GM19455 (cell line): ENCODE data around the gene MEST.
"Not testable (repeated sequence)": the region's sequence is repeated elsewhere in the genome, so short reads cannot be mapped to it uniquely, and the experiment has no call there.

Source experiments
- ATAC-seq: cut with Tn5 transposase; IDR thresholded peaks from one replicate; pipeline ENCODE4 v1.9.1; 2021; ENCODE audit not compliant: unreplicated experiment

Gene MEST

DNA sequence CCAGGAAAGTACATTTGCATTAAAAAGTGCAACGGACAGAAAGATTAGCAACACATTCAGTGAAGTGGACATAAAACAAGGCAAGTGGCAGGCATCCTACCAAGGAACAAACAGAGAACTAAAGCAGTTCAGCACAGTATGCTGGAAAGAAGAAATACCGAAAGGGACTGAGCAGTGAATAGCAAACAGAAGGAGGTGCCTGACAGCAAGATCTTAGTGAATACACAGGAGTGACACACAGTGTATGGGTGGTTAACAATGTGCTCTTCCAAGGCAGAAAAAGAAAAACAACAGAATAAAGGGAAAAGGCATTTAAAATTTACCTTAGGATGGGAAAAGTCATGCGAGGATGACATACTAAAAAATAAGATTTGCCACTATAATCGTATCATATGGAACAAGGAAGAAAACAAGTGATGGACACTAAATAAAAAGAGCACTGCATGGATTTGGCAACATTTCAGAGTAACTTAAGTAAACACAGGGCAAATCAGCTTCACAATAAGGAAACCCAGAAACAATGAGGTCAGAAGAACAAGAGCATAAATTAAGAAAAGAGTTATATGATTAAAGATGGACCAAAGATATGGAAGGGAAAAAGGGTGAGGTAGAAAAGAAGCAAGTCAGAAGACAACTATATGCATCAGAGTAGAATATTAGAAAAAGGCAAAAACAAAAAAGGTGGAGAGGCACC lies 29.5 kb downstream of the MEST start:
- ATAC-seq, result no peak

- ATAC-seq, result not testable (repeated sequence)
These were observed 31.7 kb downstream of the MEST start for GRCh38 chr7:130523519-130524125.

DNA sequence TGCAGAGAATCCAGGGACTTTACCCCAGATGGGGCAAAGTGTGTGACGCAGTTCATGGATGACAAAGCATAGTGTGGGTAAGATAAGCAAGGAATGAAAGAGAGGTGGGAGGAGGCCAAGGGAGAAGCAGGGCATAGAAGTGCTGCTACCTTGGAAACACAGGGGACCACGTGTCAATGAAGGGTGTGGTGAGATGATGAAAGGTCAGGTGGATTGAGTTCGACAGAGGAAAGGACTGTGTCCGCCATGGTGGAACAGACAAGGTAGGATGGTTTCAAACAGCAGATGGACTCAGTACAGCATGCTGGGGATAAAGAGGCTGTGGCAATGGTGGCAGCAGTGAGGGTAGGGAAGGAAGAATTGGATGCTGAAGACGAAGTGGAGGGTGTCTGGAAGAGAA lies 32.7 kb downstream of the MEST start:
- no peak for ATAC-seq

- ATAC-seq, result not testable (repeated sequence)
These were observed 36.0 kb downstream of the MEST start for GRCh38 chr7:130527752-130528355.

GRCh38 chr7:130529417-130529816 lies 37.5 kb downstream of the MEST start:
- ATAC-seq, result no peak

DNA sequence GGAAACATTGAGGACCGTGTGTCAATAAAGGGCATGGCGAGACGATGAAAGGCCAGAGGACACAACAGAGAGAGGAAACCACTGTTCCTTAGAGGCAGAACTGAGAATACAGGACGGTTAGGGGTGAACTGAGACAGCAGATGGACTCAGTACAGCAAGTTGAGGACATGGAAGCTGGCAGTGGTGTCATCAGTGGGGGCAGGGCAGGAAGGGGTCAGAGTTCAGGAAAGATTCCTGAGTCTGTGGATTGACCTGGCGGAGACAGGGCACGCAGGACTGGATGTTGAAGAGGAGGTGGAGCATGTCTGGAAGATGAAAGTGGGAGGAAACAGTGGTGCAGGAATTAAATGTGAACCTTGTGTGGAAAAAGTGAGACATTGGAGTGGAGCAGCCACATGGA lies 46.0 kb downstream of the MEST start:
- ATAC-seq, result not testable (repeated sequence)

DNA sequence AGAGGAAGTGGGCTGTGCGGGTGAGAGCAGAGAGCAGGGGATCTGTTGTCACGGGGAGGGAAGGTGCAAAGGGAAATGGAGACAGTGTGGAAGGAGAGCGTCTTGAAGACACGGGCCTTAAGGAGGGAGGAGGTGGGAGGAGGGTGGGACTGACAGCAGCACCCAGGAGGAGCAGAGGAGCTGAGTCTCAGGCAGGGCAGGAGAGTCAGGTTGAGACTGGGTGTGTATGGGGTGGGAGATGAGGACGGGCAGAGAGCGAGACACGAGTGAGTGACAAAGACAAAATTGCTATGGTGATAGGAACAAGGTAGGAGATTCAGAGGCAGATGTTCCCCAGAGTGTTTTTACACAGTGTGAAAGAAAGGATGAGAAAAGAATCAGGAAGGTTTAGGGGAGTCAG lies 49.4 kb downstream of the MEST start:
- not testable (repeated sequence) for ATAC-seq

DNA sequence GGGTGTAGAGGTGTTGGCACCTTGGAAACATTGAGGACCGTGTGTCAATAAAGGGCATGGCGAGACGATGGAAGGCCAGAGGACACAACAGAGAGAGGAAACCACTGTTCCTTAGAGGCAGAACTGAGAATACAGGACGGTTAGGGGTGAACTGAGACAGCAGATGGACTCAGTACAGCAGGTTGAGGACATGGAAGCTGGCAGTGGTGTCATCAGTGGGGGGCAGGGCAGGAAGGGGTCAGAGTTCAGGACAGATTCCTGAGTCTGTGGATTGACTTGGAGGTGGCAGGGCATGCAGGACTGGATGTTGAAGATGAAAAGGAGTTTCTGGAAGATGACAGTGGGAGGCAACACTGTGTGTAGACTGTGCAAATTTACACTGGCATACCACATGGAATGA lies 50.4 kb downstream of the MEST start:
- ATAC-seq, result not testable (repeated sequence)

- ATAC-seq, result no peak
These were observed 51.7 kb downstream of the MEST start for GRCh38 chr7:130543487-130544010.

GRCh38 chr7:130544356-130544755 lies 52.5 kb downstream of the MEST start:
- no peak for ATAC-seq

DNA sequence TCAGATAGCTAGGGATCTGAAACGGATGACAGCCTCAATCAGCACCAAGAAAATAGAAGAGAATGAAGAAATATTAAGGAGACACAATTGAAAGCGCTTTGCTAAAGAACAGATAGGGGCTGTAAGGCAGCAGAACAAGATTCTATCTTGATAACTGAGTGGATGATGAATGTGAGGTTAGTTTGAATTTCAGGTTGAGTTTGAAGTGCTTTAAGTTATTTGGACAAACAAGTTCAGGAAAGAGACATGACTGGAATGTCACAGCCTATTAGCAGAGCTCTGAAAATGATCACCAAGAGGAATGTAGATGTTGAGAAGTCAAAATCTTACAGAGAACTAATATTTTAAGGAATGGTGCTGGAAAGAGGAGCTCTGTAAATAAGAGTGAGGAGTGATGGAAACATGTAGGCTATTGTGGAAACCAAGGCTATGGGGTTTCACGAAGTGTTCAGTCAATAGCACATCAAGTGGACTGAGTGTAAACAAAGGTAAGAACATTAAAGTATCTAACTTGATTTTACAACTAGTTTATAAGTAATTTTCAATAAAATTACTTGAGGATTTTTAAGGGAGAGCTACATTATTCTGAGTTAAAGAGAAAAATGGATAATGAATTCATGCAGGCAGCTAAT lies 61.6 kb downstream of the MEST start:
- ATAC-seq, result no peak

- ATAC-seq, result no peak
These were observed 62.6 kb downstream of the MEST start for GRCh38 chr7:130554481-130554880.
